ENCODE data around the gene SLC31A1.

DNA sequence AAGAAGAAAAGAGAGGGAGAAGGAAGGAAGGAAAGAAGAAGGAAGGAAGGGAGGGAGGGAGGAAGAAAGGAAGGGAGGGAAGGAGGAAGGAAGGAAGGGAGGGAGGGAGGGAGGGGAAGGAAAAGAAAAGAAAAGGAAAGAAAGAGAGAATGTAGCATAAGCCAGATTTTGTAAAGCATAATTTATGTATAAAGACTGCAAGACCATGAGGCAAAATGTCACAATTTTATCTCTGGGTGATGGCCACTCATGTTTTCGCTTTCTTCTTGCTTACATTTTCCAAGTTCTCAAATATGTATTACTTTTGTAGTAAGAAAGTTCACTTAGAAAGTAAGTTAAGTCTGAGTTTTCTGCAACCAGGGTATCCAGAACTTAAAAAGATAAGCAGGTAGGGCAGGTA is 85.2 kb downstream of the SLC31A1 start:
- TF ChIP-seq CTCF (IDR thresholded peaks at IDR 0.05) (no peak), POLR2A (IDR thresholded peaks at IDR 0.05) (no peak)

Data from body of pancreas (tissue), 4 donors.